Fibroblast of lung (primary cell): ENCODE measurements around the gene BRD8.

Experiments
- EZH2 ChIP-seq: IDR thresholded peaks from 2 replicates; pipeline ENCODE4 v1.5.1; 2012; ENCODE audit warnings: low read length, control low read depth, mild to moderate bottlenecking; ENCODE audit errors: missing control alignments
- TF ChIP-seq, protein P1 (sequence below), 2 donors: IDR thresholded peaks in 1 of 2; conservative IDR thresholded peaks in 1 of 2; 1 replicate in 1 of 2; 2 replicates in 1 of 2; pipeline ENCODE4 v1.5.1; 2011 to 2012; ENCODE audit warnings: low read length in 2 of 2, control low read depth in 1 of 2, inconsistent platforms in 1 of 2, low read depth in 1 of 2, mild to moderate bottlenecking in 1 of 2

- TF ChIP-seq, protein P1, sequence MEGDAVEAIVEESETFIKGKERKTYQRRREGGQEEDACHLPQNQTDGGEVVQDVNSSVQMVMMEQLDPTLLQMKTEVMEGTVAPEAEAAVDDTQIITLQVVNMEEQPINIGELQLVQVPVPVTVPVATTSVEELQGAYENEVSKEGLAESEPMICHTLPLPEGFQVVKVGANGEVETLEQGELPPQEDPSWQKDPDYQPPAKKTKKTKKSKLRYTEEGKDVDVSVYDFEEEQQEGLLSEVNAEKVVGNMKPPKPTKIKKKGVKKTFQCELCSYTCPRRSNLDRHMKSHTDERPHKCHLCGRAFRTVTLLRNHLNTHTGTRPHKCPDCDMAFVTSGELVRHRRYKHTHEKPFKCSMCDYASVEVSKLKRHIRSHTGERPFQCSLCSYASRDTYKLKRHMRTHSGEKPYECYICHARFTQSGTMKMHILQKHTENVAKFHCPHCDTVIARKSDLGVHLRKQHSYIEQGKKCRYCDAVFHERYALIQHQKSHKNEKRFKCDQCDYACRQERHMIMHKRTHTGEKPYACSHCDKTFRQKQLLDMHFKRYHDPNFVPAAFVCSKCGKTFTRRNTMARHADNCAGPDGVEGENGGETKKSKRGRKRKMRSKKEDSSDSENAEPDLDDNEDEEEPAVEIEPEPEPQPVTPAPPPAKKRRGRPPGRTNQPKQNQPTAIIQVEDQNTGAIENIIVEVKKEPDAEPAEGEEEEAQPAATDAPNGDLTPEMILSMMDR (conservative IDR thresholded peaks at IDR 0.05 in 1 of 2, IDR thresholded peaks at IDR 0.05 in 1 of 2; ENCODE audit: low read depth in 1 of 2, low read length in 2 of 2), result no peak
- no peak for TF ChIP-seq EZH2
These were observed 48.5 kb upstream of the BRD8 start for GRCh38 chr5:138226910-138227309.
